ENCODE measurements around the gene BLOC1S2. TPM values are rescaled to one million over a fixed set of nuclear protein-coding genes. Genes with fewer than 3 reads are reported as not detected.

The BLOC1S2 gene
- total and polyA plus RNA-seq, 7 donors: 36.5 to 318 (median 81.2) TPM

GRCh38 chr10:100248820-100249219 lies 37.7 kb downstream of the BLOC1S2 start:
- ATAC-seq (no peak), DNase-seq (no peak)
- 95 to 97% (median 95%) methylated on average over 7 of the region's 7 CpGs for WGBS, 3 donors
- Histone ChIP-seq H3K27ac (no peak overlapping the region), H3K27me3 (ENCODE audit: insufficient read depth in 3 of 3, low read length in 2 of 3) (no peaks in the 10 kb centered on the region), H3K4me3 (no peak overlapping the region), H3K4me1 (no peaks in the 10 kb centered on the region), H3K9me3 (no peaks in the 10 kb centered on the region), H3K36me3 (ENCODE audit: insufficient read depth in 1 of 2, low read depth in 1 of 2) (peaks cover 18 to 100% of the 10 kb centered on the region in 2 donors)
- intact Hi-C loops (cut with DNase I): no loop called here
- TF ChIP-seq CTCF (IDR thresholded peaks at IDR 0.05): no peak

DNA sequence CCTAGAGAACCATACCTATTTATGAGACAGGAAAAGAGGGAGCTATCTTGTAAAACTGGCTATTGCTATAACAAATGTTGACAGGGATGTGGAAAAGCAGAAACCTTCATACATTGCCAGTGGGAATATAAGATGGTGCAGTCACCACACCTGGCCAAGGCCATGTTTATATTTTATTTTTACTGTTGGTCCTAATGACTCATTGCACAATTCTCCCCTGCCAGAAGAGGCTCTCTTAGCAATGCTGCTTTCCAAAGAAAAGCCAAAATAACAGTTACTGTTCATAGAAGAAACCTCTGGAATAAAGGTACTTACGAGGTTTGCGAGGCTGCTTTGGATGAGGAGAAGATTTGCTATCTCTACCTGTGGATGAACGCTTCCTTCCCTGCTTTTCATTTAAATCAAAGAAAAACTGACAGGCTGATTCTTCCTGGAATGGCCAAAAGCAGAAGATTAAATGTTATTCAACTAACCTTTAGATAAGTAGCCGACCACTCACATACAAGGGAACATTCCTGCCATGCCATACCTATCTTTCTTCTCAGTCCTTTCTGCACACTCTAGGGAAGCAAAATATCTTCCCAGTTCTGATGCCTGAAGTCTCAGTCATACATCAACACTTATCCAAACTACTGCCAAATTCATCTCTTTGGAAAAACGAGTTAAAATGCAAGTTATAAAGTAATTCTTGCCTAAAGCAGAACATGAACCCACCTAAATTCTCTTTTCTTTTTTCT lies 40.8 kb downstream of the BLOC1S2 start:
- TF ChIP-seq CTCF (IDR thresholded peaks at IDR 0.05): no peak
- Histone ChIP-seq H3K27ac (no peak overlapping the region), H3K36me3 (ENCODE audit: insufficient read depth in 1 of 2, low read depth in 1 of 2) (peaks cover 11 to 100% of the 10 kb centered on the region in 2 donors), H3K9me3 (no peaks in the 10 kb centered on the region), H3K4me3 (no peak overlapping the region), H3K4me1 (no peaks in the 10 kb centered on the region), H3K27me3 (ENCODE audit: insufficient read depth in 3 of 3, low read length in 2 of 3) (no peaks in the 10 kb centered on the region)
- ATAC-seq: no peak
- no peak for DNase-seq
- intact Hi-C loops (cut with DNase I): no loop called here
- 90 to 95% (median 93%) methylated on average over 5 of the region's 5 CpGs for WGBS, 3 donors

DNA sequence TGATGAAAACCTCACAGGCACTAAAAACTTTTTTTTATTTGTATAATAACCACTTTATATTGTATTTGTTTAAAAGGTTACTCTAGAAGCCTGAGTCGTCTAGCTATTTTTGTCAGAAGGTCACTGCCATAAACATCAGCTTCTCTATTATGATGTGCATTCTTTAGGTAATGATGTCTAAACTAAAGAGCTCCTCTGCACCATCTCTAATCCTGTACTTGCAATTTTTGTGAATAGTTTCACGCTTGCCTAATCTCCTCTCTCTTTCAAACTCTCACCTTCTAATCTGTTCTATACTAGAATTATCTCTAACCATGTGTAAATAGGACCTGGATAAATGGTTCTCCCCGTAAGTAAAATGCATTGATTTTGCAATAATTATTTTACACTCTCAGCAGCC lies 46.6 kb downstream of the BLOC1S2 start:
- TF ChIP-seq CTCF (IDR thresholded peaks at IDR 0.05): no peak
- Histone ChIP-seq H3K9me3 (no peaks in the 10 kb centered on the region), H3K4me1 (no peaks in the 10 kb centered on the region), H3K27ac (no peak overlapping the region), H3K36me3 (ENCODE audit: insufficient read depth in 1 of 2, low read depth in 1 of 2) (peaks cover 13 to 98% of the 10 kb centered on the region in 2 donors), H3K27me3 (ENCODE audit: insufficient read depth in 3 of 3, low read length in 2 of 3) (no peaks in the 10 kb centered on the region), H3K4me3 (no peak overlapping the region)
- DNase-seq (no peak), ATAC-seq (no peak)
- 94 to 95% (median 94%) methylated on average over 3 of the region's 3 CpGs for WGBS, 3 donors
- intact Hi-C loops (cut with DNase I): no loop called here

DNA sequence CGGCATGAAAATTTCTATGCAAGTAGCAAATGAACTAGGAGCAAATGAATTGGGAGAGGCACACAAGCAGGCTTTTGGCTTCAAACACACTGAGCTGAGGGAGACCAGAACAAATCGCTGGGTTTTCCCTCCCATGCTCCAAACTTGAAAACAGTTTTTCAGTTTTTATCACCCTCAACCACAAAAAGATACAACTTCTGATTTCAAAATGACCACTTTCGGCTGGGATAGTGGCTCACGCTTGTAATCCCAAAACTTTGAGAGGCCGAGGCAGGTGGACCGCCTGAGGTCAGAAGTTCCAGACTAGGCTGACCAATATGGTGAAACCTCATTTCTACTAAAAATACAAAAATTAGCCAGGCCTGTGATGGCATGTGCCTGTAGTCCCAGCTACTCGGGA lies 48.1 kb downstream of the BLOC1S2 start:
- DNase-seq (no peak), ATAC-seq (no peak)
- Histone ChIP-seq H3K9me3 (no peaks in the 10 kb centered on the region), H3K36me3 (ENCODE audit: insufficient read depth in 1 of 2, low read depth in 1 of 2) (peaks cover 15 to 98% of the 10 kb centered on the region in 2 donors), H3K27me3 (ENCODE audit: insufficient read depth in 3 of 3, low read length in 2 of 3) (no peaks in the 10 kb centered on the region), H3K4me1 (no peaks in the 10 kb centered on the region), H3K27ac (no peak overlapping the region), H3K4me3 (no peak overlapping the region)
- TF ChIP-seq CTCF (IDR thresholded peaks at IDR 0.05): no peak
- intact Hi-C loops (cut with DNase I): no loop called here
- 95 to 98% (median 96%) methylated on average over 7 of the region's 7 CpGs for WGBS, 3 donors

GRCh38 chr10:100232101-100232500 lies 54.4 kb downstream of the BLOC1S2 start:
- no peak for DNase-seq
- Histone ChIP-seq H3K36me3 (ENCODE audit: insufficient read depth in 1 of 2, low read depth in 1 of 2) (peaks cover 13 to 62% of the 10 kb centered on the region in 2 donors), H3K27ac (no peak overlapping the region), H3K27me3 (ENCODE audit: insufficient read depth in 3 of 3, low read length in 2 of 3) (no peaks in the 10 kb centered on the region), H3K9me3 (no peaks in the 10 kb centered on the region), H3K4me1 (peaks cover 14% of the 10 kb centered on the region), H3K4me3 (no peak overlapping the region)
- no peak for TF ChIP-seq CTCF (IDR thresholded peaks at IDR 0.05)
- 61 to 63% (median 62%) methylated on average over 2 of the region's 2 CpGs for WGBS, 3 donors
- ATAC-seq: no peak
- intact Hi-C loops (cut with DNase I): no loop called here

Measured in psoas muscle (tissue), 8 donors.